BJ (cell line): Measurements from ENCODE around the gene TMEM178B. TPM values are rescaled to one million over a fixed set of nuclear protein-coding genes. Genes with fewer than 3 reads are reported as not detected.

Experiments
- CTCF ChIA-PET: fragments of 350-600 bp; formaldehyde crosslinking; extraction: SDS; loops from one replicate; lab custom pipeline; 2021; ENCODE audit warnings: antibody characterized with exemption, inconsistent platforms; lab: Yijun Ruan, JAX
- POLR2A ChIA-PET: fragments of 300-600 bp; sonication (Branson Sonifier 250); formaldehyde crosslinking; extraction: SDS; loops from one replicate; lab custom pipeline; 2021; ENCODE audit warnings: antibody characterized with exemption; lab: Charles Lee
- DNase-seq: peaks from one replicate; pipeline ENCODE4 v3.0.0-alpha.2; 2011; ENCODE audit warnings: low read depth
- H3K27me3 ChIP-seq: 2 replicates; pipeline ENCODE4 v1.6.0; 2011; ENCODE audit warnings: low read length; ENCODE audit not compliant: control insufficient read depth, insufficient read depth
- H3K36me3 ChIP-seq: 2 replicates; pipeline ENCODE4 v1.5.1; 2011; ENCODE audit warnings: low read length; ENCODE audit not compliant: control insufficient read depth, insufficient read depth
- H3K4me3 ChIP-seq: 2 replicates; pipeline ENCODE4 v1.5.1; 2011; ENCODE audit warnings: low read depth, mild to moderate bottlenecking, control low read depth, low read length
- CTCF ChIP-seq: IDR thresholded peaks from 2 replicates; pipeline ENCODE4 v1.5.1; 2011; ENCODE audit warnings: low read depth, mild to moderate bottlenecking, control low read depth, inconsistent platforms, low read length, moderate library complexity; ENCODE audit not compliant: insufficient read depth
- polyA plus RNA-seq: library from polyadenylated mRNA; depleted of rRNA; stranded (reverse); fragments of >200 nt; gene quantifications from 2 replicates; pipeline ENCODE4 v1.2.3, GENCODE V29; 2011

The TMEM178B gene
- polyA plus RNA-seq, 1 experiment: 0.43 TPM

GRCh38 chr7:141128931-141129330 lies 55.1 kb downstream of the TMEM178B start:
- TF ChIP-seq CTCF: no peak
- POLR2A ChIA-PET: no interaction called here

DNA sequence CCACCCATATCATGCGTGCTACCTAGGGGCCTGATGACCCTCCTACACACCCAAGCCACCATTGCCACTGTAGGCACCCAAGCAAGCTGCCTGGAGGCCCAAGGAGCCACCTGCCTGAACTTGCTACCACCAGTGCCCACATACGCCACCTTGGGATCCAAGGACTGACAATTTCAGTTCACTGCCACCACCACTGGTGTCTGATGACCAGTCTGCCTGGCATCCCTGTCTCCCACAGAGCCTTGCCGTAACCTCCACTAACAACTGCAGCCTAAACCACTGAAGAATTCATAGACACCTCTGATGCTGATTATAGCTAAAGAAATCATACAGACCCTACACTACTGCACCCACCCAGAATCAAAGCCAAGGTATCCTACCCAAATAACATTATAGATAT lies 58.8 kb downstream of the TMEM178B start:
- no peak for TF ChIP-seq CTCF
- Histone ChIP-seq H3K4me3 (no peak overlapping the region), H3K27me3 (no peaks in the 10 kb centered on the region), H3K36me3 (no peaks in the 10 kb centered on the region)
- ChIA-PET POLR2A (no interaction called here), CTCF (no interaction called here)
- DNase-seq: no peak

More at GRCh38 chr7:141128931-141129330, 55.1 kb downstream of the TMEM178B start:
- no peaks in the 10 kb centered on the region for H3K27me3 ChIP-seq
- no peak overlapping the region for H3K4me3 ChIP-seq
- no peaks in the 10 kb centered on the region for H3K36me3 ChIP-seq
- no peak for DNase-seq
- CTCF ChIA-PET: no interaction called here

GRCh38 chr7:141133646-141134045 lies 59.8 kb downstream of the TMEM178B start:
- Histone ChIP-seq H3K4me3 (no peak overlapping the region), H3K36me3 (no peaks in the 10 kb centered on the region), H3K27me3 (no peaks in the 10 kb centered on the region)
- TF ChIP-seq CTCF: no peak
- POLR2A ChIA-PET: no interaction called here
- no peak for DNase-seq
- CTCF ChIA-PET: no interaction called here

DNA sequence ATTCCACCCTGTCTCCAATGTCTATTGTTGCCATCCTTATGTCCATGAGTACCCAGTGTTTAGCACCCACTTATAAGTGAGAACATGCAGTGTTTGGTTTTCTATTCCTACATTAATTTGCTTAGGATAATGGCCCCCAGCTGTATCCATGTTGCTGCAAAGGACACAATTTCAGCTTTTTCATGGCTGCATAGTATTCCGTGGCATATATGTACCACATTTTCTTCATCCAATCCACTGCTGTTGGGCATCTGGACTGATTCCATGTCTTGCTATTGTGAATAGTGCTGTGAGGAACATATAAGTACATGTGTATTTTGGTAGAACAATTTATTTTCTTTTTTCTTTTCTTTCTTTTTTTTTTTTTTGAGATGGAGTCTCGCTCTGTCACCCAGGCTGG lies 68.2 kb downstream of the TMEM178B start:
- TF ChIP-seq CTCF: no peak
- ChIA-PET CTCF (no interaction called here), POLR2A (no interaction called here)
- H3K36me3 ChIP-seq: no peaks in the 10 kb centered on the region
- no peaks in the 10 kb centered on the region for H3K27me3 ChIP-seq
- no peak overlapping the region for H3K4me3 ChIP-seq
- no peak for DNase-seq

- CTCF ChIA-PET: no interaction called here
- H3K4me3 ChIP-seq: no peak overlapping the region
- no peaks in the 10 kb centered on the region for H3K27me3 ChIP-seq
- POLR2A ChIA-PET: no interaction called here
- H3K36me3 ChIP-seq: no peaks in the 10 kb centered on the region
- TF ChIP-seq CTCF: no peak
- DNase-seq: no peak
These were observed 71.2 kb downstream of the TMEM178B start for GRCh38 chr7:141144921-141145629.
